Measurements from ENCODE around the gene NKIRAS2.

NKIRAS2 gene

DNA sequence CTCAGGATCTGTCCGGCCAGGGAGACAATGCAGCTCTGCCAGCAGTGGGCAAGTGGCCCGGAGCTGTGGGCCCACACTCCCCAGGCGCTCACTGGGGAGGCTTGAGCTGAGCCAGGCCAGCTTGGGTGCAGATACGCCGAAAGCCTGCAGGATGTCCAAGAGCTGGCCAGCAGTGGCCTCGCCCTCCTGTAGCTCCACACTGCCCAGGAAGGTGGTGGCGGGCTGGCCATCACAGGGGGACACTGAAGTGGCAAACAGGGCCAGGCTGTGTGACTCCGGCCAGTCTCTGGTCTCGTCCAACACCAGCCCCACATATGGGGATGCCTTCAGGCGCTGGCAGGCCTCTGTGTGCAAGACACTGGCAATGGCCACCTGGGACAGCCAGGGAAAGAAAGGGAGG, 20.9 kb downstream of the NKIRAS2 start:
- H3K4me1 ChIP-seq (ENCODE audit: insufficient read depth, insufficient read length): peaks cover 21% of the 10 kb centered on the region
- TF ChIP-seq ZNF274 (IDR thresholded peaks at IDR 0.05; ENCODE audit: low read depth, low read length): no peak
- no peak for TF ChIP-seq YY1 (IDR thresholded peaks at IDR 0.05; ENCODE audit: insufficient read depth, insufficient read length)
- TF ChIP-seq SUZ12 (IDR thresholded peaks at IDR 0.05; ENCODE audit: extremely low read depth, insufficient read depth, insufficient read length): no peak
- H3K9ac ChIP-seq (ENCODE audit: insufficient read length, low read depth): no peak overlapping the region
- H3K4me3 ChIP-seq (ENCODE audit: insufficient read length, low read depth): no peak overlapping the region
- H3K27me3 ChIP-seq (ENCODE audit: insufficient read depth, insufficient read length): no peaks in the 10 kb centered on the region
- H3K36me3 ChIP-seq (ENCODE audit: insufficient read depth, insufficient read length, low read length): no peaks in the 10 kb centered on the region
- no peaks in the 10 kb centered on the region for H3K9me3 ChIP-seq (ENCODE audit: insufficient read depth, low read length)
- no peak for DNase-seq (ENCODE audit: low read depth, low spot score)

DNA sequence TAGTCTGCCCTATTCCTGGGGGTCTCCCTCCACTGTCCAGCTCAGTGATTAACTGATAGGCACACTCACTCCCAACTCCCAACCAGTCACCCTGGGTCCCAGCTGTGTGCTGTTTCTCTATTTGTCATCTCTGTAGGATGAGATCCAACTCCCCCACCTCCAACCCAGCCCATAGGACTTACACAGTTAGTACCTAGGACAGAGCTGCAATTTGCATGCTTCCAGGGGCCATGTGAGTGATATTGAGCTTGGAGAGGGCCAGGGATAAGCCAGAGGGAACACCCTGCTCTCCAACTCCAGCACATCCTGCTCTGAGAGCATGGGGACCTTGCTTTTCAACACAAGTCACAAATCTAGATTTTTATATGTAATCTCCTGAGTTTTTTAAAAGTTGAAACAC, 21.7 kb downstream of the NKIRAS2 start:
- no peaks in the 10 kb centered on the region for H3K36me3 ChIP-seq (ENCODE audit: insufficient read depth, insufficient read length, low read length)
- no peak overlapping the region for H3K4me3 ChIP-seq (ENCODE audit: insufficient read length, low read depth)
- peaks cover 21% of the 10 kb centered on the region for H3K4me1 ChIP-seq (ENCODE audit: insufficient read depth, insufficient read length)
- H3K9me3 ChIP-seq (ENCODE audit: insufficient read depth, low read length): no peaks in the 10 kb centered on the region
- no peak for DNase-seq (ENCODE audit: low read depth, low spot score)
- H3K27me3 ChIP-seq (ENCODE audit: insufficient read depth, insufficient read length): no peaks in the 10 kb centered on the region
- TF ChIP-seq ZNF274 (IDR thresholded peaks at IDR 0.05; ENCODE audit: low read depth, low read length) (no peak), SUZ12 (IDR thresholded peaks at IDR 0.05; ENCODE audit: extremely low read depth, insufficient read depth, insufficient read length) (no peak), YY1 (IDR thresholded peaks at IDR 0.05; ENCODE audit: insufficient read depth, insufficient read length) (no peak)
- no peak overlapping the region for H3K9ac ChIP-seq (ENCODE audit: insufficient read length, low read depth)

DNA sequence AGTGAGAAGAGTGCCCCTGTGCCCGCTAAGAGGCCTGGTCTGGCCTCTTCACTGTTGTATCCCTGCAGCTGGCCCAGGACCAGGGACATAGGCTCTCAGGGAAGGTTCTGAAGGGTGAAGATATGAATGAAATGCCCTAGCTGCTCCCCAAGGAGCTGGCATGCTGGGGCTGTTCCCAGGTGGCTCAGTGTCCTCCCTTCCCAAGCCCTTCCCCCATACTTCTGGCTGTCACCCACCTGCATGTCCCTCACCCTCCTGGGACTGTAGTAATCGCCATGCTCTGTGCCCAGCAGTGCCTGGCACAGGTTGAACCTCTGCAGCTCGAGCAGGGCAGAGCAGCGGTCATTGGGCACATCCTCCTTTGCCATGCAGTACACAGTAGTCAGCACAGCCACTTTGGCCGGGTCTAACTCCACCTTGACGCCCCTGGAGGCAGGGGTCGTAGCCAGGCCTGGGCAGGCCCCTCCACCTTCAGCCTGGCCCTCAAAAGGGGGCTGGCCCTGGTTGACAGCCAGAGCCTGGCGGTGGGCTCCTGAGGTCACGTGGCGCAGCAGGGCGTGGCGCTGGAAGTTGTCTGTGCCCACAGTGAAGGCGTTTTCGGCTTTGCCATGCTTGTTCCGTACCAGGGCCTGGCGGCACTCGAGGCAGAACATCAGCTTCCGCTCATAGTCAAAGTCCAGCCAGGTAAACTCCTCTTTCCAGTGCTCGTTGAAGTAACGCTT, 22.9 kb downstream of the NKIRAS2 start:
- no peaks in the 10 kb centered on the region for H3K27me3 ChIP-seq (ENCODE audit: insufficient read depth, insufficient read length)
- TF ChIP-seq ZNF274 (IDR thresholded peaks at IDR 0.05; ENCODE audit: low read depth, low read length) (no peak), YY1 (IDR thresholded peaks at IDR 0.05; ENCODE audit: insufficient read depth, insufficient read length) (no peak), SUZ12 (IDR thresholded peaks at IDR 0.05; ENCODE audit: extremely low read depth, insufficient read depth, insufficient read length) (no peak)
- H3K9ac ChIP-seq (ENCODE audit: insufficient read length, low read depth): peak overlapping the region; percentile 22
- DNase-seq (ENCODE audit: low read depth, low spot score): no peak
- no peak overlapping the region for H3K4me3 ChIP-seq (ENCODE audit: insufficient read length, low read depth)
- peaks cover 15% of the 10 kb centered on the region for H3K4me1 ChIP-seq (ENCODE audit: insufficient read depth, insufficient read length)
- no peaks in the 10 kb centered on the region for H3K9me3 ChIP-seq (ENCODE audit: insufficient read depth, low read length)
- no peaks in the 10 kb centered on the region for H3K36me3 ChIP-seq (ENCODE audit: insufficient read depth, insufficient read length, low read length)

DNA sequence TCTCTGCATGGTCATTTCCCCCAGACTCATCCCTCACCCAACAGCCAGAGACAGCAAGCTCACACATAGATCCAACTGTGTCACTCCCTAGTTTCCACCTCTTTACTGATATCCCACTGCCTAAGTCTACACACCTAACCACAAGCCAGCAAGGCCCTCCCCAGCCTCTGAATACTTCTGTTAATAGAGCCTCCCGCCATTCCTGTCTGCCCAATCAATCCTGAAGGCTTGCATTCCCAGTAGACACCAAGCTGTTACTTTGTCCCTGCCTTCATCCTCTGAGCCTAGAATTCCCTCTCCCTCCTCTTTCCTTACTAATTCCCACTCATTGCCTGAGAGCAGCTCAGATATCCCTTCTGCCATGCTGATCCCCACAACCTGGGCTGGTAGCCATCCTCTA, 25.8 kb downstream of the NKIRAS2 start:
- Histone ChIP-seq H3K36me3 (ENCODE audit: insufficient read depth, insufficient read length, low read length) (no peaks in the 10 kb centered on the region), H3K9ac (ENCODE audit: insufficient read length, low read depth) (no peak overlapping the region), H3K4me3 (ENCODE audit: insufficient read length, low read depth) (no peak overlapping the region), H3K9me3 (ENCODE audit: insufficient read depth, low read length) (no peaks in the 10 kb centered on the region), H3K27me3 (ENCODE audit: insufficient read depth, insufficient read length) (no peaks in the 10 kb centered on the region), H3K4me1 (ENCODE audit: insufficient read depth, insufficient read length) (peaks cover 12% of the 10 kb centered on the region)
- DNase-seq (ENCODE audit: low read depth, low spot score): no peak
- no peak for TF ChIP-seq SUZ12 (IDR thresholded peaks at IDR 0.05; ENCODE audit: extremely low read depth, insufficient read depth, insufficient read length)
- TF ChIP-seq YY1 (IDR thresholded peaks at IDR 0.05; ENCODE audit: insufficient read depth, insufficient read length): no peak
- no peak for TF ChIP-seq ZNF274 (IDR thresholded peaks at IDR 0.05; ENCODE audit: low read depth, low read length)

DNA sequence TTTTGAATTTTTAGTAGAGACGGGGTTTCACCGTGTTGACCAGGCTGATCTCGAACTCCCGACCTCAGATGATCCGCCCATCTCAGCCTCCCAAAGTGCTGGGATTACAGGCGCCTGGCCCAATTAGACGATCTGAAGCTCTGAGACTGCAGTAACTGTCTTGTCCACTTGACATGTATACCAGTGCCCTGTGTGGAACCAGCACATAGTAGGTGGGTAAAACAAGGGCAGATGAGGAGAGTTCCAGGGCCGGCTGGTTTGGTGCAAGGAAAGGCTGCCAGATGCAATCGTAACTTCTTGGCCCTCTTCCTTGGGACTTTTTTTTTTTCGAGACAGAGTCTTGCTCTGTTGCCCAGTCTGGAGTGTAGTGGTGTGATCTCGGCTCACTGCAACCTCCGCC, 27.5 kb downstream of the NKIRAS2 start:
- Histone ChIP-seq H3K27me3 (ENCODE audit: insufficient read depth, insufficient read length) (no peaks in the 10 kb centered on the region), H3K4me3 (ENCODE audit: insufficient read length, low read depth) (no peak overlapping the region), H3K9me3 (ENCODE audit: insufficient read depth, low read length) (no peaks in the 10 kb centered on the region), H3K4me1 (ENCODE audit: insufficient read depth, insufficient read length) (peaks cover 10% of the 10 kb centered on the region), H3K9ac (ENCODE audit: insufficient read length, low read depth) (no peak overlapping the region), H3K36me3 (ENCODE audit: insufficient read depth, insufficient read length, low read length) (no peaks in the 10 kb centered on the region)
- no peak for DNase-seq (ENCODE audit: low read depth, low spot score)
- TF ChIP-seq SUZ12 (IDR thresholded peaks at IDR 0.05; ENCODE audit: extremely low read depth, insufficient read depth, insufficient read length) (no peak), YY1 (IDR thresholded peaks at IDR 0.05; ENCODE audit: insufficient read depth, insufficient read length) (no peak), ZNF274 (IDR thresholded peaks at IDR 0.05; ENCODE audit: low read depth, low read length) (no peak)

DNA sequence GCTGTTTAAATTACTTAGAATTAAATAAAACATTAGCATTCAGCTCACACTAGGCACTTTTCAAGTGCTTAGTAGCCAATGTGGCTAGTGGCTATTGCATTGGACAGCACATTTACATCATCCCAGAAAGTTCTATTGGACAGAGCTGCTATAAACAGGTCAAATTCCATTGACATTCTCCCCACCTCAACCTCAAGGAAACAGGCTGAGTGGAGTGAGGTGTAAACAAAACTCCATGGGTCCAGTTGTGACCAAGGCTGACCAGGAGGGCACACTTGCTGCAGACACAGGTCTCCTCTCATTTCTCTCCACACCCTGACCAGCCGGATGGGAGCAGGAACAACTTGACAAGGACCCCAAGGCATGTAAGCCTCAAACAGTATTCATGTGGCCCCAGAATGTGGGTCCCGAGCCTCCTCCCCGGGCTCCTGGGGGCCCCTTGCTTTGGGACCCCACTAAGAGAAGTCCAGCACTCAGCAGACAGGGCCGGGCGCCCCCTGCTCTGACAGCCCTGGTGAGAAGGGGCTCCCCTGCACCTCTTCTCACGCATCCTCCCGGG, 30.0 kb downstream of the NKIRAS2 start:
- H3K4me3 ChIP-seq (ENCODE audit: insufficient read length, low read depth): peak overlapping the region; percentile 55

DNA sequence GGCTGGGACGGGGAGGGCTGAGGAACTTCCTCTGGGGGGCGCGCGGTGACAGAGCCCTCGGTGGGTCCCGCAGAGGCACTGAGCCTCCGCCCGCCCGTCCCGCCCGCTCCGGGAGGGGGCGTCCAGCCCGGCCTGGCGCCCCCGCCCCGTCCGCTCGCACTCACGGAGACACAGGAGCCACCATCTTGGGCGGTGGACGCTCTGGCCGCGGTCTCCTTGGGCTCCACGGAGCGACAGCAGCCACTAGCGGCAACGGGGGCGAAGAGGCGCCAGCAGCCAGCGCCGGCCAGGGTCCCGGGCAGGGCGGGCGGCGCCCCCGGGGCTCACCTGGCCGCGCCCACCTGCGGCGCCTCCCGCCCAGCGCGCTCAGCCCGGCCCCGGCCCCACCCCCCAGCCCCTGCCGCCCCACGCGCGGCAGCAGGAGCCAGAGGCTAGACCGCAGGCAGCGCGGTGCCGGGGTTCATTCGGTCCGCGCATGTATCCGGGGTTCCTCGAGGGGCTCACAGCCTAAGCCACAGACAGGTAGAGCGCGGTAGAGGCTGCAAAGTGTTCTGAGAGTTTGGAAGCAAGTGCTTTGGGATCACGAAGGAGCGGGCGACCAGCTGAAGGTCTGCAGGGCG, 30.6 kb downstream of the NKIRAS2 start, which contains the start of gene C17orf113:
TSS of gene C17orf113 (minus strand) at position 209 of the 620 bp plus-strand sequence. CDS start 7,225 bp downstream, outside the sequence.
- no peaks in the 10 kb centered on the region for H3K36me3 ChIP-seq (ENCODE audit: insufficient read depth, insufficient read length, low read length)
- H3K4me3 ChIP-seq (ENCODE audit: insufficient read length, low read depth): peak within 1 kb of the TSS; percentile 55
- peaks cover 10% of the 10 kb centered on the region for H3K4me1 ChIP-seq (ENCODE audit: insufficient read depth, insufficient read length)
- H3K27me3 ChIP-seq (ENCODE audit: insufficient read depth, insufficient read length): no peaks in the 10 kb centered on the region
- peak within 1 kb of the TSS; percentile 57 for H3K9ac ChIP-seq (ENCODE audit: insufficient read length, low read depth)
- H3K9me3 ChIP-seq (ENCODE audit: insufficient read depth, low read length): no peaks in the 10 kb centered on the region
- TF ChIP-seq SUZ12 (IDR thresholded peaks at IDR 0.05; ENCODE audit: extremely low read depth, insufficient read depth, insufficient read length) (no peak), YY1 (IDR thresholded peaks at IDR 0.05; ENCODE audit: insufficient read depth, insufficient read length) (peak; percentile 45)
- no peak for DNase-seq (ENCODE audit: low read depth, low spot score)

More for the DNA sequence above, 30.0 kb downstream of the NKIRAS2 start:
- Histone ChIP-seq H3K36me3 (ENCODE audit: insufficient read depth, insufficient read length, low read length) (no peaks in the 10 kb centered on the region), H3K27me3 (ENCODE audit: insufficient read depth, insufficient read length) (no peaks in the 10 kb centered on the region), H3K9ac (ENCODE audit: insufficient read length, low read depth) (peak overlapping the region; percentile 57), H3K9me3 (ENCODE audit: insufficient read depth, low read length) (no peaks in the 10 kb centered on the region), H3K4me1 (ENCODE audit: insufficient read depth, insufficient read length) (peaks cover 6% of the 10 kb centered on the region)
- no peak for DNase-seq (ENCODE audit: low read depth, low spot score)
- TF ChIP-seq ZNF274 (IDR thresholded peaks at IDR 0.05; ENCODE audit: low read depth, low read length) (no peak), SUZ12 (IDR thresholded peaks at IDR 0.05; ENCODE audit: extremely low read depth, insufficient read depth, insufficient read length) (no peak), YY1 (IDR thresholded peaks at IDR 0.05; ENCODE audit: insufficient read depth, insufficient read length) (no peak)

Data from NT2/D1 (cell line).